Neural cell (in vitro differentiated cells): ENCODE data around the gene RASIP1.
A peak's percentile ranks its signal among the peaks of the same experiment; 100 is the strongest.

Source experiments
- CTCF ChIP-seq: fragments of 450-650 bp; IDR thresholded peaks from 2 replicates; pipeline ENCODE4 v1.5.1; 2014; ENCODE audit warnings: antibody characterized with exemption, mild to moderate bottlenecking, moderate library complexity; ENCODE audit not compliant: poor library complexity, severe bottlenecking
- REST ChIP-seq: IDR thresholded peaks from 2 replicates; pipeline ENCODE4 v1.6.1; 2012; ENCODE audit warnings: borderline replicate concordance

- peak; percentile 71 for TF ChIP-seq CTCF
- no peak for TF ChIP-seq REST
Observed at GRCh38 chr19:48738557-48739403, 1.6 kb downstream of the RASIP1 start.
